Measurements from ENCODE around the gene SRD5A1.

GRCh38 chr5:6606884-6607558, 26.2 kb upstream of the SRD5A1 start:
- TF ChIP-seq POLR2A (IDR thresholded peaks at IDR 0.05) (no peak), CTCF (IDR thresholded peaks at IDR 0.05) (no peak), POLR2AphosphoS5 (IDR thresholded peaks at IDR 0.05) (no peak)
